Natural killer cell treated with Interleukin-12 subunit alpha and Interleukin-12 subunit beta and Interleukin-15 and Interleukin-18, amount 100 ng/mL, for 72 hours (primary cell): ENCODE results near the gene BCKDK. TPM values are rescaled to one million over a fixed set of nuclear protein-coding genes. Genes with fewer than 3 reads are reported as not detected.
A peak's percentile ranks its signal among the peaks of the same experiment; 100 is the strongest.

ENCODE experiments used
- ATAC-seq, 2 donors: fragments of 150-1000 bp; cut with Tn5 transposase in 1 of 2; sonication (Bioruptor Pico), chemical (Tn5 transposase) in 1 of 2; 2 replicates each; pipeline ENCODE4 v1.10.0; 2021
- DNase-seq: peaks from one replicate; pipeline ENCODE4 v3.0.0; 2022; ENCODE audit warnings: low spot score
- H3K27ac Mint-ChIP-seq, 2 donors: 1 replicate in 1 of 2; 2 replicates in 1 of 2; pipeline ENCODE4 v1.8.0; 2022; ENCODE audit warnings: mixed read lengths in 2 of 2, mild to moderate bottlenecking in 1 of 2, moderate library complexity in 1 of 2
- H3K27me3 Mint-ChIP-seq, 2 donors: 1 replicate in 1 of 2; 2 replicates in 1 of 2; pipeline ENCODE4 v1.8.0; 2022; ENCODE audit warnings: mixed read lengths in 2 of 2
- H3K36me3 Mint-ChIP-seq: one replicate; pipeline ENCODE4 v1.8.0; 2022; ENCODE audit warnings: mixed read lengths
- H3K4me1 Mint-ChIP-seq, 2 donors: 1 replicate in 1 of 2; 2 replicates in 1 of 2; pipeline ENCODE4 v1.8.0; 2022; ENCODE audit warnings: low read depth in 2 of 2, mixed read lengths in 2 of 2, mild to moderate bottlenecking in 1 of 2
- H3K4me3 Mint-ChIP-seq: one replicate; pipeline ENCODE4 v1.8.0; 2022; ENCODE audit warnings: mixed read lengths
- H3K9me3 Mint-ChIP-seq: 2 replicates; pipeline ENCODE4 v1.8.0; 2022; ENCODE audit warnings: mixed read lengths
- total RNA-seq, 2 donors: library from RNA; stranded (reverse); gene quantifications; one replicate each; pipeline ENCODE4 v1.2.3, GENCODE V29; 2022

BCKDK gene
- total RNA-seq: 10 to 100 TPM; 42.7 to 43.1 TPM

- H3K4me3 Mint-ChIP-seq: peak within 1 kb of the TSS; percentile 93
- H3K27ac Mint-ChIP-seq: peak within 1 kb of the TSS; percentile 85 to 96
- peaks cover 17 to 20% of the 10 kb centered on the region in 2 donors for H3K4me1 Mint-ChIP-seq
- peak; percentile 86 for DNase-seq
- H3K9me3 Mint-ChIP-seq: no peaks in the 10 kb centered on the region
- peak; percentile 88 to 91 for ATAC-seq
- no peaks in the 10 kb centered on the region for H3K36me3 Mint-ChIP-seq
- H3K27me3 Mint-ChIP-seq: no peaks in the 10 kb centered on the region
These were observed at the start of gene BCKDK for GRCh38 chr16:31108035-31108793. Gene BCKDK, plus strand, starts transcription at chr16:31108386. Its CDS starts 838 bp downstream, at chr16:31109224.

- Mint-ChIP-seq H3K4me3 (no peak overlapping the region), H3K36me3 (no peaks in the 10 kb centered on the region), H3K27me3 (no peaks in the 10 kb centered on the region), H3K4me1 (peaks cover 32 to 40% of the 10 kb centered on the region in 2 donors), H3K9me3 (no peaks in the 10 kb centered on the region), H3K27ac (no peak overlapping the region)
- ATAC-seq (no peak), DNase-seq (peak; percentile 56)
These were observed 46.9 kb upstream of the BCKDK start for GRCh38 chr16:31061126-31061812.

DNA sequence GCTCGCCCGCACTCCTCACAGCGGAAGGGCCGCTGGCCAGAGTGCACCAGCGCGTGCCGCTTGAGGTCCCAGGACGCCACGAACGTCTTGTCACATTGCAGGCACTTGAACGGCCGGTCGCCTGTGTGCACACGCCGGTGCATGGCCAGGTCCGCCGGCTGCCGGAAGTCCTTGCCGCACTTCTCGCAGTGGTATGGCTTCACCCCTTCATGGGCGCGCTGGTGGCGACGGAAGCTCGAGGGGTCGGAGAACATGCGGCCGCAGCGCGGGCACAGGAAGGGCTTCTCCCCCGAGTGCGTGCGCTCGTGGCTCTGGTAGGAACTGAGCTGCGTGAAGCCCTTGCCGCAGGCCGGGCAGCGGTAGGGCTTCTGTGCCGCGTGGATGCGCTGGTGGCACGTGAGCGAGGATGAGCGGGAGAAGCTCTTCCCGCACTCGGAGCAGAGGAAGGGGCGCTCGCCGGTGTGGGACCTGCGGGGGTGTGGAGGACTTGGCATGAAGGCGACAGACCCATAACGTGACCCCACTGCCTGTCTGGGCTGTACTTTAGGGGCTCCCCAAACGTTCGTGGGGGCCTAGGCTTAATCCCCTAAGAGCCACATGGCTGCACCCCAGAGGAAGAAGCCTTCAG lies 46.3 kb upstream of the BCKDK start:
- H3K4me1 Mint-ChIP-seq: peaks cover 34 to 41% of the 10 kb centered on the region in 2 donors
- no peaks in the 10 kb centered on the region for H3K27me3 Mint-ChIP-seq
- no peaks in the 10 kb centered on the region for H3K36me3 Mint-ChIP-seq

GRCh38 chr16:31063495-31063842 lies 44.7 kb upstream of the BCKDK start:
- H3K27ac Mint-ChIP-seq: peak overlapping the region; percentile 80 to 91
- H3K4me1 Mint-ChIP-seq: peaks cover 34 to 46% of the 10 kb centered on the region in 2 donors
- no peaks in the 10 kb centered on the region for H3K36me3 Mint-ChIP-seq
- H3K9me3 Mint-ChIP-seq: no peaks in the 10 kb centered on the region
- ATAC-seq (peak; percentile 8 to 57), DNase-seq (peak; percentile 60)
- H3K4me3 Mint-ChIP-seq: peak overlapping the region; percentile 85
- no peaks in the 10 kb centered on the region for H3K27me3 Mint-ChIP-seq

More for the DNA sequence above, 46.3 kb upstream of the BCKDK start:
- DNase-seq: peak; percentile 60
- no peaks in the 10 kb centered on the region for H3K9me3 Mint-ChIP-seq
- H3K27ac Mint-ChIP-seq: no peak overlapping the region
- no peak for ATAC-seq
- no peak overlapping the region for H3K4me3 Mint-ChIP-seq

- Mint-ChIP-seq H3K36me3 (no peaks in the 10 kb centered on the region), H3K4me3 (peak overlapping the region; percentile 85), H3K4me1 (peaks cover 36 to 47% of the 10 kb centered on the region in 2 donors), H3K27ac (peak overlapping the region; percentile 80 to 91), H3K27me3 (no peaks in the 10 kb centered on the region), H3K9me3 (no peaks in the 10 kb centered on the region)
- DNase-seq (peak; percentile 76), ATAC-seq (peak; percentile 87 to 89)
These were observed 44.2 kb upstream of the BCKDK start for GRCh38 chr16:31063843-31064611.

- ATAC-seq: no peak
- Mint-ChIP-seq H3K4me3 (peak overlapping the region; percentile 85), H3K36me3 (no peaks in the 10 kb centered on the region), H3K27ac (peak overlapping the region; percentile 80 to 91), H3K9me3 (no peaks in the 10 kb centered on the region), H3K27me3 (no peaks in the 10 kb centered on the region), H3K4me1 (peaks cover 41 to 53% of the 10 kb centered on the region in 2 donors)
- DNase-seq: no peak
These were observed 43.2 kb upstream of the BCKDK start for GRCh38 chr16:31064882-31065461.

DNA sequence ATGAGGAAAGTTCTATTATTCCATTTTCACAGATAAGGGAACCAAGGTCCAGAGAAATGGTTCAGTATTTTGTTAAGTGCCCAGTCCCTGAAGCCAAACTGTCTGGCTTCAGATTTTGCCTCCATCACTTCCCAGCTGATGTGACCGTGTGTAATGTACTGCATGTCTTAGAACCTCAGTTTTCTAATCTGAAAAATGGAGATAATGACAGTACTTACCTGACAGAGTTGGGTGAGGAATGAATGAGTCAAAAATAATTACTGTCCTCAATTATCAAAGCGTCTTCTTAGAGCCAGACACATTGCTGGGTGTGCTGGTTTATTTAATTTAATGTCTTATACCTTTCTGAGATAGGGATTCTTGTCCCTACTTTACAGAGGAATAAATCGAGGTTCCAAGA lies 40.8 kb upstream of the BCKDK start:
- Mint-ChIP-seq H3K9me3 (no peaks in the 10 kb centered on the region), H3K4me3 (no peak overlapping the region), H3K27me3 (no peaks in the 10 kb centered on the region), H3K4me1 (peaks cover 49 to 51% of the 10 kb centered on the region in 2 donors), H3K36me3 (peaks cover 1% of the 10 kb centered on the region), H3K27ac (no peak overlapping the region)
- ATAC-seq: no peak
- DNase-seq: no peak

DNA sequence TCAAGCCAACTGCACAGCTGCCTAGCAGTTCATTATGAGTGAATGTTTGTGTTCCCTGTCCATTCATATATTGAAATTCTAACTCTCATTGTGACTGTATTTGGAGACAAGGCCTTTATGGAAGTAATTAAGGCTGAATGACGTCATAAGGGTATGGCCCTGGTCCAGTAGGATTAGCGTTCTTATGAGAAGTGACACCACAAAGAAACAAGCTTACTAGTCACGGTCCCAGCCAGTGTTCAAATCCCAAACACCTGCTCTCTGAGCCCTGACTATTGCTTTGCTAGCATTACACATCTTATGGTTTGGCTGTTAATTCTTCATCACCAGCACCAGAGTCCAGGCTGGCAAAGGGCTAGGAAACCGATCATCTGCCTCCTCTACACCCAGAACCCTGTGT lies 36.3 kb upstream of the BCKDK start:
- peak overlapping the region; percentile 98 for H3K4me3 Mint-ChIP-seq
- no peaks in the 10 kb centered on the region for H3K9me3 Mint-ChIP-seq
- DNase-seq: no peak
- ATAC-seq: no peak
- H3K27me3 Mint-ChIP-seq: no peaks in the 10 kb centered on the region
- peak overlapping the region; percentile 92 to 93 for H3K27ac Mint-ChIP-seq
- peaks cover 32 to 33% of the 10 kb centered on the region in 2 donors for H3K4me1 Mint-ChIP-seq
- H3K36me3 Mint-ChIP-seq: peaks cover 13% of the 10 kb centered on the region

DNA sequence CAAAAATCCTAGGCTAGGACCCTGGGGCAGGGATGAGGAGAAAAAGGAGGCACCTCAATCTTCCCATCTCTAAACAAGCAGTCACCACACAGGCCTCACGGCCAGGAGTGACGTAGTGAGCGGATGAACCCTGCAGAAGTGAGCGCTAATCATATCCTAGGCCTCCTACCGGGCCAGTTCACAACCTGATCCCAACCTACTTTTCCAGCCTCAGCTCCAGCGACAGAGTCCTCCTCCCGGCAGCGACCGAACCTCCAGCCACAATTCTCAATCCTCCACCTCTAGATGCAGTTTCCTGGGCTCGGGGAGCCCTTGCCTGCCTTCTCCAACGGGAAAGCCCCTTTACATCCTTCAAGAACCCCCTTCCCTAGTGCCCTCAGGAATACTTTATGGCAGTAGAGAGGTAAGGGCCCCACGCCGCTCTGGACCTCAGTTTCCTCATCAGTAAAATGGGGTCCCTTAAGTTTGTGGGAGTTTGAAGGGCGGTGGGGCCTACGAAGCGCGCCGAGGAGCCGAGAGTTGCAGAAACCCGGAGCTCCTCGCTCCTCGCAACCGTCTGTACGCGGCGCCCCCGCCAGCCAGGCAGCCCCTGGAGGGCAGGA lies 35.5 kb upstream of the BCKDK start:
- DNase-seq: no peak
- ATAC-seq: no peak
- Mint-ChIP-seq H3K4me1 (peaks cover 30 to 33% of the 10 kb centered on the region in 2 donors), H3K4me3 (peak overlapping the region; percentile 98), H3K36me3 (peaks cover 13% of the 10 kb centered on the region), H3K27ac (peak overlapping the region; percentile 92 to 93), H3K27me3 (no peaks in the 10 kb centered on the region), H3K9me3 (no peaks in the 10 kb centered on the region)

GRCh38 chr16:31073142-31073969 lies 34.8 kb upstream of the BCKDK start:
- Mint-ChIP-seq H3K4me1 (peaks cover 34 to 40% of the 10 kb centered on the region in 2 donors), H3K9me3 (no peaks in the 10 kb centered on the region), H3K27me3 (no peaks in the 10 kb centered on the region), H3K4me3 (peak overlapping the region; percentile 98), H3K27ac (peak overlapping the region; percentile 92 to 93), H3K36me3 (peaks cover 13% of the 10 kb centered on the region)
- DNase-seq: peak; percentile 94
- ATAC-seq: peak; percentile 75 to 86

- H3K27ac Mint-ChIP-seq: peak within 1 kb of the TSS; percentile 92 to 93
- ATAC-seq: peak; percentile 89 to 93
- no peaks in the 10 kb centered on the region for H3K9me3 Mint-ChIP-seq
- peak; percentile 99 for DNase-seq
- H3K4me3 Mint-ChIP-seq: peak within 1 kb of the TSS; percentile 98
- no peaks in the 10 kb centered on the region for H3K27me3 Mint-ChIP-seq
- H3K36me3 Mint-ChIP-seq: peaks cover 13% of the 10 kb centered on the region
- peaks cover 36 to 37% of the 10 kb centered on the region in 2 donors for H3K4me1 Mint-ChIP-seq
These were observed 34.0 kb upstream of the BCKDK start, which contains the start of the genes ZNF646 and ZNF668 for GRCh38 chr16:31073970-31074813. Gene ZNF646, plus strand, starts transcription at chr16:31074422. Its CDS starts 1,903 bp downstream, at chr16:31076325. Gene ZNF668, minus strand, starts transcription at chr16:31074240. Its CDS starts 9,781 bp downstream, at chr16:31064459.
